Lung (tissue), 12 donors: ENCODE data around the gene CPT1B. TPM values are rescaled to one million over a fixed set of nuclear protein-coding genes. Genes with fewer than 3 reads are reported as not detected.

Experiments
- ATAC-seq: fragments of 200-7000 bp; cut with Tn5 transposase; one replicate; pipeline ENCODE4 v1.9.1; 2020; ENCODE audit warnings: moderate number of reproducible peaks; ENCODE audit not compliant: insufficient read depth, low FRiP score
- DNase-seq, 3 donors: peaks; one replicate each; pipeline ENCODE4 v3.0.0-alpha.2; 2013 to 2017
- H3K27ac ChIP-seq, 2 donors: one replicate each; pipeline ENCODE4 v1.5.1; 2013; ENCODE audit warnings: mild to moderate bottlenecking in 2 of 2, moderate library complexity in 2 of 2, control low read depth in 1 of 2, inconsistent platforms in 1 of 2, low read depth in 1 of 2, low read length in 1 of 2
- H3K27me3 ChIP-seq, 3 donors: one replicate each; pipeline ENCODE4 v1.5.1; 2013; ENCODE audit warnings: low read length in 2 of 3; ENCODE audit not compliant: control insufficient read depth in 3 of 3, insufficient read depth in 3 of 3
- H3K36me3 ChIP-seq, 4 donors: one replicate each; pipeline ENCODE4 v1.5.1; 2013; ENCODE audit warnings: low read length in 4 of 4, mild to moderate bottlenecking in 1 of 4, moderate library complexity in 1 of 4; ENCODE audit not compliant: control insufficient read depth in 4 of 4, insufficient read depth in 4 of 4
- H3K4me1 ChIP-seq, 5 donors: one replicate each; pipeline ENCODE4 v1.5.1; 2013; ENCODE audit warnings: low read length in 5 of 5, mild to moderate bottlenecking in 2 of 5, moderate library complexity in 1 of 5; ENCODE audit not compliant: control insufficient read depth in 5 of 5, insufficient read depth in 5 of 5
- H3K4me3 ChIP-seq: one replicate; pipeline ENCODE4 v1.5.1; 2013; ENCODE audit warnings: mild to moderate bottlenecking, control low read depth, moderate library complexity
- H3K9ac ChIP-seq, 2 donors: one replicate each; pipeline ENCODE4 v1.5.1; 2013; ENCODE audit warnings: low read length in 2 of 2, control low read depth in 1 of 2; ENCODE audit not compliant: insufficient read depth in 1 of 2
- H3K9me3 ChIP-seq, 4 donors: one replicate each; pipeline ENCODE4 v1.5.1; 2013; ENCODE audit warnings: low read length in 3 of 4, mild to moderate bottlenecking in 1 of 4, moderate library complexity in 1 of 4; ENCODE audit not compliant: control insufficient read depth in 4 of 4, insufficient read depth in 3 of 4
- CTCF ChIP-seq: IDR thresholded peaks from 2 replicates; pipeline ENCODE4 v1.5.1; 2012; ENCODE audit warnings: mild to moderate bottlenecking; ENCODE audit errors: control extremely low read depth, extremely low read depth
- WGBS, 2 donors: extraction: QIAGEN DNeasy Blood & Tissue Kit; methylation state at CpG; one replicate each; pipeline ENCODE4 v1.1.7; 2013; 5-methylcytosine and 5-hydroxymethylcytosine counted together
- polyA plus RNA-seq, 2 donors: library from polyadenylated mRNA; stranded (reverse); fragments of 200-250 nt; gene quantifications; one replicate each; pipeline ENCODE4 v1.2.1, GENCODE V29; 2013
- total RNA-seq, 2 donors: library from RNA; depleted of rRNA in 1 of 2; stranded (reverse); fragments of >200 nt in 1 of 2; gene quantifications; one replicate each; pipeline ENCODE4 v1.2.1, GENCODE V29; 2014 to 2021
- donor health status: control.
- donor health status: control.
- donor health status: Bipolar disorder and iron deficiency.
- donor health status: healthy.
- donor health status: DM: yes; HTN: yes; CAD: no.

Gene CPT1B
- total and polyA plus RNA-seq, 4 donors: 5.7 to 21.2 (median 13.2) TPM

- Histone ChIP-seq H3K9ac (no peak overlapping the region), H3K27me3 (no peaks in the 10 kb centered on the region), H3K4me3 (no peak overlapping the region), H3K9me3 (no peaks in the 10 kb centered on the region), H3K27ac (no peak overlapping the region), H3K4me1 (peaks cover 2 to 15% (median 4%) of the 10 kb centered on the region in 5 donors), H3K36me3 (no peaks in the 10 kb centered on the region)
- no peak for ATAC-seq
- no peak for TF ChIP-seq CTCF
- 74 to 93% methylated on average over 5 of the region's 5 CpGs for WGBS, 2 donors
- no peak for DNase-seq
Observed at GRCh38 chr22:50586416-50586815, 8.2 kb upstream of the CPT1B start.

- ATAC-seq (no peak), DNase-seq (no peak)
- Histone ChIP-seq H3K27me3 (no peaks in the 10 kb centered on the region), H3K27ac (no peak overlapping the region), H3K36me3 (no peaks in the 10 kb centered on the region), H3K9me3 (no peaks in the 10 kb centered on the region), H3K4me1 (peaks cover 2 to 16% (median 5%) of the 10 kb centered on the region in 5 donors), H3K4me3 (no peak overlapping the region), H3K9ac (no peak overlapping the region)
- 86 to 93% methylated on average over 8 of the region's 8 CpGs for WGBS, 2 donors
- TF ChIP-seq CTCF: no peak
Observed at GRCh38 chr22:50585781-50586180, 7.6 kb upstream of the CPT1B start.

- Histone ChIP-seq H3K27ac (no peak overlapping the region), H3K9ac (no peak overlapping the region), H3K27me3 (no peaks in the 10 kb centered on the region), H3K36me3 (peaks cover 0 to 1% (median 0%) of the 10 kb centered on the region in 4 donors), H3K4me3 (no peak overlapping the region), H3K9me3 (no peaks in the 10 kb centered on the region), H3K4me1 (peaks cover 2 to 16% (median 5%) of the 10 kb centered on the region in 5 donors)
- DNase-seq: no peak
- no peak for ATAC-seq
- no peak for TF ChIP-seq CTCF
- WGBS, 2 donors: 92 to 94% methylated on average over 3 of the region's 3 CpGs
Observed at GRCh38 chr22:50585238-50585637, 7.0 kb upstream of the CPT1B start.
